ENCODE results near the gene RFNG. TPM values are rescaled to one million over a fixed set of nuclear protein-coding genes. Genes with fewer than 3 reads are reported as not detected.

Gene RFNG
- total and polyA plus RNA-seq, 2 of the 13 experiments (the other 11 are each of a cell fraction or from before 2014, with no cell fraction given), result 61.4 to 64.0 TPM

DNA sequence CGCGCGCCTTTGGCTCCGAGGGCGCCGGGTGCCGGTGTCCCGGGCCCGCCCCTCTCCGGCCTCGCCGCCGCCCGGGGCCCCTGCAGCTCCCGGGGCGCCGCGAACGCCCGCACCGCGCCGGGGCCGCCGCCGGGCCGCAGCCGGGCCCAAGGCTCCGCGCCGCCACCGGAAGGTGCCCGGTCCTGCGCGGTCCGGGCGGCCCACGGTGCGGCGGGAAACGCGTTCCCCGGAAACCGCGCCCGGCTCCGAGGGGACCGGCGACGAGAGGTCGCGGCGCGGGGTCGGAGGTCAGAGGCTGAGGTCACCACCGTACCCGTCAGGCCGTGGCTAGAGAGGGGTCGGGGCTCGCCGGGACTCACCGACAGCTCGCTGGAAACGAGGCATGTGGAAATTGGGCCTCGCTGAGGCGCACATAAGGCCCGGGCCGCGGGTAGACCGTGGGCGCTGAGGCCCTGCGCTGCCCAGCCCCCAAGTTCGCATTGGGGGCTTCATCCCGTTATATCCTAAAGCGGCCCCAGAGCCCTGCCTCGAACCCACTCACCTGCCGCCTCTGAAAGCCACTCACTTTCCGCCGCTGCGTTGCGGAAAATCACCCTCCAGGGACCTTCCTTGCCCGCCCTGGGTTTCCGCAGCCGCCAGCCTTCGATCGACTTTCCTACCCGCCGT lies 14.2 kb upstream of the RFNG start, which contains the start of gene DUS1L (continued):
- TF ChIP-seq, protein P1, sequence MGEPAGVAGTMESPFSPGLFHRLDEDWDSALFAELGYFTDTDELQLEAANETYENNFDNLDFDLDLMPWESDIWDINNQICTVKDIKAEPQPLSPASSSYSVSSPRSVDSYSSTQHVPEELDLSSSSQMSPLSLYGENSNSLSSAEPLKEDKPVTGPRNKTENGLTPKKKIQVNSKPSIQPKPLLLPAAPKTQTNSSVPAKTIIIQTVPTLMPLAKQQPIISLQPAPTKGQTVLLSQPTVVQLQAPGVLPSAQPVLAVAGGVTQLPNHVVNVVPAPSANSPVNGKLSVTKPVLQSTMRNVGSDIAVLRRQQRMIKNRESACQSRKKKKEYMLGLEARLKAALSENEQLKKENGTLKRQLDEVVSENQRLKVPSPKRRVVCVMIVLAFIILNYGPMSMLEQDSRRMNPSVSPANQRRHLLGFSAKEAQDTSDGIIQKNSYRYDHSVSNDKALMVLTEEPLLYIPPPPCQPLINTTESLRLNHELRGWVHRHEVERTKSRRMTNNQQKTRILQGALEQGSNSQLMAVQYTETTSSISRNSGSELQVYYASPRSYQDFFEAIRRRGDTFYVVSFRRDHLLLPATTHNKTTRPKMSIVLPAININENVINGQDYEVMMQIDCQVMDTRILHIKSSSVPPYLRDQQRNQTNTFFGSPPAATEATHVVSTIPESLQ (CRISPR knock-in tag; conservative IDR thresholded peaks at IDR 0.05), result peak; percentile 84; the same call in 1 of the 2 replicates
- TF ChIP-seq ZNF205 (CRISPR knock-in tag; IDR thresholded peaks at IDR 0.05), result peak; percentile 94
- TF ChIP-seq ZNF121 (CRISPR knock-in tag; IDR thresholded peaks at IDR 0.05), result peak; percentile 82
- TF ChIP-seq NFYC (CRISPR knock-in tag; IDR thresholded peaks at IDR 0.05), result peak; percentile 55; the same call in 1 of the 2 replicates
- peak; percentile 91 for TF ChIP-seq AKAP8 (CRISPR knock-in tag; IDR thresholded peaks at IDR 0.05)
- no peak; the same call in 1 of the 2 replicates for TF ChIP-seq ZFP82 (CRISPR knock-in tag; IDR thresholded peaks at IDR 0.05; ENCODE audit: borderline replicate concordance)
- TF ChIP-seq ZFP36L2 (CRISPR knock-in tag; IDR thresholded peaks at IDR 0.05), result no peak
- TF ChIP-seq GLI4 (CRISPR knock-in tag; IDR thresholded peaks at IDR 0.05; ENCODE audit: borderline replicate concordance), result peak; percentile 92; the same call in 1 of the 2 replicates
- no peak for TF ChIP-seq ZNF546 (CRISPR knock-in tag; conservative IDR thresholded peaks at IDR 0.05)
- no peak for TF ChIP-seq REL (CRISPR knock-in tag; conservative IDR thresholded peaks at IDR 0.05)
- TF ChIP-seq ZNF572 (CRISPR knock-in tag; IDR thresholded peaks at IDR 0.05), result peak; percentile 22; the same call in 1 of the 2 replicates
- peak; percentile 52 for TF ChIP-seq FOSL2 (CRISPR knock-in tag; IDR thresholded peaks at IDR 0.05)
- TF ChIP-seq ZNF891 (CRISPR knock-in tag; IDR thresholded peaks at IDR 0.05), result no peak; the same call in 1 of the 2 replicates
- TF ChIP-seq ZNF605 (CRISPR knock-in tag; IDR thresholded peaks at IDR 0.05), result no peak
- TF ChIP-seq IRF2 (CRISPR knock-in tag; IDR thresholded peaks at IDR 0.05), result peak; percentile 94
- no peak for TF ChIP-seq ZKSCAN1 (IDR thresholded peaks at IDR 0.05; ENCODE audit: low read length)
- TF ChIP-seq, protein P2, sequence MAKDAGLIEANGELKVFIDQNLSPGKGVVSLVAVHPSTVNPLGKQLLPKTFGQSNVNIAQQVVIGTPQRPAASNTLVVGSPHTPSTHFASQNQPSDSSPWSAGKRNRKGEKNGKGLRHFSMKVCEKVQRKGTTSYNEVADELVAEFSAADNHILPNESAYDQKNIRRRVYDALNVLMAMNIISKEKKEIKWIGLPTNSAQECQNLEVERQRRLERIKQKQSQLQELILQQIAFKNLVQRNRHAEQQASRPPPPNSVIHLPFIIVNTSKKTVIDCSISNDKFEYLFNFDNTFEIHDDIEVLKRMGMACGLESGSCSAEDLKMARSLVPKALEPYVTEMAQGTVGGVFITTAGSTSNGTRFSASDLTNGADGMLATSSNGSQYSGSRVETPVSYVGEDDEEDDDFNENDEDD (CRISPR knock-in tag; IDR thresholded peaks at IDR 0.05; ENCODE audit: borderline replicate concordance), result peak; percentile 86; the same call in 1 of the 2 replicates
- 0 out of 2 replicates have a peak, but pooled peaks have one; percentile 34 for TF ChIP-seq MIER2 (CRISPR knock-in tag; IDR thresholded peaks at IDR 0.05)
- peak; percentile 41; the same call in 1 of the 2 replicates for TF ChIP-seq TOE1 (CRISPR knock-in tag; IDR thresholded peaks at IDR 0.05)
- TF ChIP-seq, protein P3, sequence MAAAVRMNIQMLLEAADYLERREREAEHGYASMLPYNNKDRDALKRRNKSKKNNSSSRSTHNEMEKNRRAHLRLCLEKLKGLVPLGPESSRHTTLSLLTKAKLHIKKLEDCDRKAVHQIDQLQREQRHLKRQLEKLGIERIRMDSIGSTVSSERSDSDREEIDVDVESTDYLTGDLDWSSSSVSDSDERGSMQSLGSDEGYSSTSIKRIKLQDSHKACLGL (CRISPR knock-in tag; IDR thresholded peaks at IDR 0.05), result peak; percentile 85
- no peak for TF ChIP-seq ATRX (CRISPR knock-in tag; IDR thresholded peaks at IDR 0.05; ENCODE audit: borderline replicate concordance)
- 0 out of 2 replicates have a peak, but pooled peaks have one; percentile 73 for TF ChIP-seq ZBTB42 (CRISPR knock-in tag; IDR thresholded peaks at IDR 0.05)
- TF ChIP-seq, protein P4, sequence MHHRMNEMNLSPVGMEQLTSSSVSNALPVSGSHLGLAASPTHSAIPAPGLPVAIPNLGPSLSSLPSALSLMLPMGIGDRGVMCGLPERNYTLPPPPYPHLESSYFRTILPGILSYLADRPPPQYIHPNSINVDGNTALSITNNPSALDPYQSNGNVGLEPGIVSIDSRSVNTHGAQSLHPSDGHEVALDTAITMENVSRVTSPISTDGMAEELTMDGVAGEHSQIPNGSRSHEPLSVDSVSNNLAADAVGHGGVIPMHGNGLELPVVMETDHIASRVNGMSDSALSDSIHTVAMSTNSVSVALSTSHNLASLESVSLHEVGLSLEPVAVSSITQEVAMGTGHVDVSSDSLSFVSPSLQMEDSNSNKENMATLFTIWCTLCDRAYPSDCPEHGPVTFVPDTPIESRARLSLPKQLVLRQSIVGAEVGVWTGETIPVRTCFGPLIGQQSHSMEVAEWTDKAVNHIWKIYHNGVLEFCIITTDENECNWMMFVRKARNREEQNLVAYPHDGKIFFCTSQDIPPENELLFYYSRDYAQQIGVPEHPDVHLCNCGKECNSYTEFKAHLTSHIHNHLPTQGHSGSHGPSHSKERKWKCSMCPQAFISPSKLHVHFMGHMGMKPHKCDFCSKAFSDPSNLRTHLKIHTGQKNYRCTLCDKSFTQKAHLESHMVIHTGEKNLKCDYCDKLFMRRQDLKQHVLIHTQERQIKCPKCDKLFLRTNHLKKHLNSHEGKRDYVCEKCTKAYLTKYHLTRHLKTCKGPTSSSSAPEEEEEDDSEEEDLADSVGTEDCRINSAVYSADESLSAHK (CRISPR knock-in tag; IDR thresholded peaks at IDR 0.05; ENCODE audit: borderline replicate concordance), result peak; percentile 48; the same call in 1 of the 2 replicates
- no peak for TF ChIP-seq SP1 (IDR thresholded peaks at IDR 0.05)
- TF ChIP-seq SP1 (CRISPR knock-in tag; IDR thresholded peaks at IDR 0.05), result peak; percentile 96
- peak; percentile 23; the same call in 1 of the 2 replicates for TF ChIP-seq STAG1 (CRISPR knock-in tag; IDR thresholded peaks at IDR 0.05)
